DMS114 treated with DMSO at 0.1 percent for 48 hours (cell line): Measurements from ENCODE around the gene STEAP1B.
"Not testable (repeated sequence)": the region's sequence is repeated elsewhere in the genome, so short reads cannot be mapped to it uniquely, and the experiment has no call there.

ENCODE experiments used
- DNase-seq: peaks from one replicate; lab custom pipeline; 2025; ENCODE audit not compliant: unreplicated experiment; lab: John Stamatoyannopoulos, UW

Gene STEAP1B

GRCh38 chr7:22499044-22499443, 944 bp downstream of the STEAP1B start:
- no peak for DNase-seq

GRCh38 chr7:22496912-22497311, 3.1 kb downstream of the STEAP1B start:
- DNase-seq = not testable (repeated sequence)

- DNase-seq = not testable (repeated sequence)
Measured at GRCh38 chr7:22496296-22496888, 3.6 kb downstream of the STEAP1B start.

- not testable (repeated sequence) for DNase-seq
Measured at GRCh38 chr7:22493160-22493925, 6.6 kb downstream of the STEAP1B start.

- peak; percentile 67 for DNase-seq
Measured at GRCh38 chr7:22488643-22489462, 11.1 kb downstream of the STEAP1B start.

GRCh38 chr7:22487978-22488642, 11.9 kb downstream of the STEAP1B start:
- DNase-seq = no peak

GRCh38 chr7:22486597-22486996, 13.4 kb downstream of the STEAP1B start:
- no peak for DNase-seq

- no peak for DNase-seq
Measured at GRCh38 chr7:22485189-22485588, 14.8 kb downstream of the STEAP1B start.

GRCh38 chr7:22482503-22482902, 17.5 kb downstream of the STEAP1B start:
- DNase-seq = no peak

GRCh38 chr7:22481726-22482125, 18.3 kb downstream of the STEAP1B start:
- no peak for DNase-seq

GRCh38 chr7:22480523-22481075, 19.4 kb downstream of the STEAP1B start:
- no peak for DNase-seq

- no peak for DNase-seq
Measured at GRCh38 chr7:22477876-22478450, 22.0 kb downstream of the STEAP1B start.

- no peak for DNase-seq
Measured at GRCh38 chr7:22477262-22477661, 22.7 kb downstream of the STEAP1B start.

- DNase-seq = no peak
Measured at GRCh38 chr7:22476824-22477223, 23.2 kb downstream of the STEAP1B start.

GRCh38 chr7:22474645-22475044, 25.3 kb downstream of the STEAP1B start:
- DNase-seq = no peak

- no peak for DNase-seq
Measured at GRCh38 chr7:22470981-22471380, 29.0 kb downstream of the STEAP1B start.

GRCh38 chr7:22469371-22470143, 30.4 kb downstream of the STEAP1B start:
- DNase-seq = no peak

- DNase-seq = no peak
Measured at GRCh38 chr7:22468609-22469008, 31.4 kb downstream of the STEAP1B start.

GRCh38 chr7:22464299-22464698, 35.7 kb downstream of the STEAP1B start:
- no peak for DNase-seq
